Astrocyte of the spinal cord (primary cell): ENCODE results near the gene DNAJC18.

ENCODE experiments used
- DNase-seq: peaks from one replicate; pipeline ENCODE4 v3.0.0; 2011; ENCODE audit warnings: low read depth, low spot score
- H3K4me3 ChIP-seq: 2 replicates; pipeline ENCODE4 v1.5.1; 2011; ENCODE audit warnings: low read depth, mild to moderate bottlenecking, low read length, moderate library complexity
- in situ Hi-C: cut with HindIII; loops from 2 replicates; pipeline ENCODE4 v1.10.0; 2017; ENCODE audit warnings: low sequenced_read_pairs
- TF ChIP-seq, protein P1 (sequence below): IDR thresholded peaks from 2 replicates; pipeline ENCODE4 v1.5.1; 2012; ENCODE audit warnings: low read depth, mild to moderate bottlenecking, low read length, inconsistent platforms

The DNAJC18 gene

DNA sequence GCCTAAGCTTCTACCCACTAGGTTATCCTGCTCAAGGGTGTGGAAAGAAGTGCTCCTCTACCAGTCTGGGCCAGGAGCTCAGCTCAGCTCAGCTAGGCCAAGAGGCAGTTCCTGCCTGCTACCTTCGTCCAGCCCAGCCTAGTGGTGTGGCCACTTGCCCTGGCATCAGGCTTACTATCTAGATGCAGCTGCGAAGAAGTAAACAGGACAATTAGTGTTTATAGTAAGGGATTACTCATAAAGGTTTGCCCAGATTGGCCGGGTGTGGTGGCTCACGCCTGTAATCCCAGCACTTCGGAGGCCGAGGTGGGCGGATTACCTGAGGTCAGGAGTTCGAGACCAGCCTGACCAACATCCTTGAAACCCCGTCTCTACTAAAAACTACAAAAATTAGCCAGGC, 22.7 kb downstream of the DNAJC18 start:
- no peak overlapping the region for H3K4me3 ChIP-seq
- TF ChIP-seq, protein P1, sequence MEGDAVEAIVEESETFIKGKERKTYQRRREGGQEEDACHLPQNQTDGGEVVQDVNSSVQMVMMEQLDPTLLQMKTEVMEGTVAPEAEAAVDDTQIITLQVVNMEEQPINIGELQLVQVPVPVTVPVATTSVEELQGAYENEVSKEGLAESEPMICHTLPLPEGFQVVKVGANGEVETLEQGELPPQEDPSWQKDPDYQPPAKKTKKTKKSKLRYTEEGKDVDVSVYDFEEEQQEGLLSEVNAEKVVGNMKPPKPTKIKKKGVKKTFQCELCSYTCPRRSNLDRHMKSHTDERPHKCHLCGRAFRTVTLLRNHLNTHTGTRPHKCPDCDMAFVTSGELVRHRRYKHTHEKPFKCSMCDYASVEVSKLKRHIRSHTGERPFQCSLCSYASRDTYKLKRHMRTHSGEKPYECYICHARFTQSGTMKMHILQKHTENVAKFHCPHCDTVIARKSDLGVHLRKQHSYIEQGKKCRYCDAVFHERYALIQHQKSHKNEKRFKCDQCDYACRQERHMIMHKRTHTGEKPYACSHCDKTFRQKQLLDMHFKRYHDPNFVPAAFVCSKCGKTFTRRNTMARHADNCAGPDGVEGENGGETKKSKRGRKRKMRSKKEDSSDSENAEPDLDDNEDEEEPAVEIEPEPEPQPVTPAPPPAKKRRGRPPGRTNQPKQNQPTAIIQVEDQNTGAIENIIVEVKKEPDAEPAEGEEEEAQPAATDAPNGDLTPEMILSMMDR: no peak
- no peak for DNase-seq
- in situ Hi-C loops: loop anchor here (25.0 kb wide), 1 partner anchor 96 kb away; no protein-coding TSS in a partner anchor

DNA sequence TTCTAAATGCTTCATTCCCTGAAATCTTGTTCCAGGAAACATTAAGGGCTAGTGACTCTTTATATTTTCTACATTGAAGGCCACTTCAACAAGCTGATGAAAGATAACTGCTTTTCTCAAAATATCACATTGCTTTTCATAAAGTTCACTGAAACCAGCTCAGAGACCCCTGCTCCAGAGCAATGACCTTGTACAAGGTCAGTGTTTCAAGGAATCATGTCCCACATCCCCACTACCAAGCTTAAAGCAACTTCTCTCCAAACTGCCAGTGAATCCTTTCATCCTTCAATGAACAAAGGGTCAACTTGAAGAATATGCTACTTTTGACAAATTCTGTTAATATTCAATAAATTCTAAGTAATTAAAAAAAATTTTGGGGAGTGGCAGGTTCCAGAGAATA, 23.5 kb downstream of the DNAJC18 start:
- in situ Hi-C loops: loop anchor here (25.0 kb wide), 1 partner anchor 96 kb away; no protein-coding TSS in a partner anchor
- TF ChIP-seq, protein P1: no peak
- no peak for DNase-seq
- H3K4me3 ChIP-seq: no peak overlapping the region

DNA sequence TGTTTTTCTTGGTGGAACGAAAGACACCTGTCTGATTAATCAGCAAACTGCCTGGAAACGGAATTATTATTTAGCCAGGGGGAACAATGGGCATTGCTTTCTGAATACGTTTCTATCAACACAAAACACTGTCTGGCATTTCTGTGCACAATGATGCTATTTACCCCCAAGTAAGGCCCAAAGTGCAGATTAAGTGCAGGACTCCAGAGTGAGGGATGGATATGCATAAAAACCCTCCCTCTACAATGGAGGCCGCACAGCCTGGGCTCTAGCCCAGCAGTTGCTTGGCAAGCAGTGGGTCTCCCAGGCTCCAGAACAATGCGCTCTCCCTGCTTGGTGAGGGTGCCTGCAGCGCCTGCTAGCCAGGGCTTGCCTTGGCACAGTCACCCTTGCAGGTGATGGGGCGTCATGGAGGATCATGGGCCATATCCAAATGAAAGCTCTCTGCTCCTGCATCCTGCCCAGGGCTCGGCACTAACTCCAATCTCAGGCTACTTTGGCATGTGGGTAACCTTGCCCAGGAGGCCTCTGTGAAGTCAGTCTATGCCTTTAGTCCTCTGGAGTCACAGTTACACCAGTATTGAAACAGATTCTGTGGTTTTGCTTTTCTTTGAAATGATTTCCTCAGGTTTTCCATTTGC, 24.0 kb downstream of the DNAJC18 start:
- in situ Hi-C loops: loop anchor here (25.0 kb wide), 1 partner anchor 97 kb away; no protein-coding TSS in a partner anchor
- H3K4me3 ChIP-seq: no peak overlapping the region
- TF ChIP-seq, protein P1: no peak
- DNase-seq: no peak

DNA sequence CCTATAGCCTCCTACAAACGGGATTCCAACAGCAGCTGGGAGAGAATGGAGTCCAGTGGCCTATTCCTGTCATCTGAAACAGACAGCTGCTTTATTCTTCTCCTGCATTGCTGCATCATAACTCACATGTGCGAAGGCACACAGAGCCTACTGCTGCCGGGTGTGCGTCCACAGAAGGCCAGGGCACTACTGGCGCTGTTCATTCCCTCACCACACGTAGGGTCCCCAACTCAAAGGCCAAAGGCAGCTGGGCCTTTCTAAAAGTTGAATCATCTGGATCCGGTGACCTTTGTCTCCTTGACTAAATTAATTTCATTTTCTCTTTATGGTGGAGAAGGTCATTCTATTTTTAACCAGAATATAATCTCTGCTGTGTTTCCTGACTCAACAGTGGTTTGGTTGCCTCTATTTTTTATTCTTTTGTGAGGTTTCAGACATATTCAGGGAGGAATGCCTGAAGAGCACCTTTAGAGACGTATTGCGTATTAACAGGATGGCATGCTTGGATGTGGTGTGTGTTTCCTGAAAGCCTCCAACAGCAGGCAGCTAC, 24.7 kb downstream of the DNAJC18 start:
- in situ Hi-C loops: loop anchor here (25.0 kb wide), 1 partner anchor 98 kb away; no protein-coding TSS in a partner anchor
- DNase-seq: no peak
- TF ChIP-seq, protein P1: no peak
- H3K4me3 ChIP-seq: no peak overlapping the region

DNA sequence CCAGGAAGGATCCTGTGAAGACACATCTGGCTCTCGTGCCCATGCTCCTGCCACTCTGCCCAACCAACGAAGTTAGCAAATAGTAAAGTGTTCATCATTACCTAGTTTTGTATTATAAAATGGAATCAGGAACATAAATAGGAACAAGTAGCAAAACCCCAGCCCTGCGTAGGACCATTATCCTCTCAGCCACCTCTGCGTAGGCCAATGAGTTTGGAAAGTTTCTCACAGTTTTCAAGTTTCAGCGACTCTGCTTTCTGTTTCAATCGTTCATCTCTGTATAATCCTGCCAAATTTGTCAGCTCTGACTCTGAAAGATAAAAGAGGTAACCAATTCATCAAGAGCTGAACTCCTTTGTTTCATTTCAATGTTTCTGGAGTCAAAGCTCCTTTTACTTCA, 25.4 kb downstream of the DNAJC18 start:
- in situ Hi-C loops: loop anchor here (25.0 kb wide), 1 partner anchor 98 kb away; no protein-coding TSS in a partner anchor
- TF ChIP-seq, protein P1: no peak
- H3K4me3 ChIP-seq: no peak overlapping the region
- DNase-seq: no peak

DNA sequence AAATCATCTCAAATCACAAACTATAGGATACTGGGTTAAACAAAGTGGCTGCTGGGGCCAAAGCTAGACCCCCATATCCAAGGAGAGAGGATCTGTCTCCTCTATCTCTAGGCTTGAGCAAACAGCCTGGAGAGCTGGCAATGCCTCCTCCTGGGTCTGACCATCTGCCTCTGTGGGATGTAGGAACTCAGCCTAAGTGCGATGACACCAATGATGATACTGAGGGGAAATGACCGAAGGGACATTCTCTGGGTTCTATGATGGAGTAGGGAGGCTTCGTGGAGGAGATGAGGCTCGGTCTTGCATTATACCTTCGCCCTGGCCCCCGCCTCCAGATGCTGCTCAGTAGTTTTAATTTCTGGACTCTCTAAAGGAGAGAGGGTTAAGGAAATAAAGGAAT, 26.2 kb downstream of the DNAJC18 start:
- DNase-seq: no peak
- TF ChIP-seq, protein P1: no peak
- in situ Hi-C loops: loop anchor here (25.0 kb wide), 1 partner anchor 99 kb away; no protein-coding TSS in a partner anchor
- no peak overlapping the region for H3K4me3 ChIP-seq
